B cell (primary cell): ENCODE measurements around the gene FLYWCH2.

Source experiments
- CTCF ChIP-seq: fragments of 200-600 bp; IDR thresholded peaks from one replicate; pipeline ENCODE4 v1.8.0; 2022; ENCODE audit warnings: antibody characterized with exemption, mild to moderate bottlenecking
- EZH2 ChIP-seq: IDR thresholded peaks from 2 replicates; pipeline ENCODE4 v1.6.1; 2012; ENCODE audit warnings: borderline replicate concordance, low read depth, mild to moderate bottlenecking, moderate library complexity, low read length; ENCODE audit not compliant: insufficient read depth, poor library complexity, severe bottlenecking

- no peak for TF ChIP-seq CTCF
- no peak for TF ChIP-seq EZH2
These were observed 16.6 kb upstream of the FLYWCH2 start for GRCh38 chr16:2866431-2866830.
